Endothelial cell of umbilical vein (primary cell): ENCODE data around the gene RFX2. TPM values are rescaled to one million over a fixed set of nuclear protein-coding genes. Genes with fewer than 3 reads are reported as not detected.

ENCODE experiments used
- BruUV-seq: library from RNA; stranded (reverse); fragments of 400-500 nt; replicated peaks from 2 replicates; lab custom pipeline; 2021; lab: Mats Ljungman, UMichigan
- CTCF ChIA-PET: fragments of 300-600, 350-600 bp; sonication (Branson Sonifier 250); formaldehyde crosslinking; loops from one replicate; lab custom pipeline; 2021; ENCODE audit warnings: antibody characterized with exemption, inconsistent platforms; lab: Charles Lee
- POLR2A ChIA-PET: fragments of 300-600, 350-600 bp; sonication (Branson Sonifier 250); formaldehyde crosslinking; loops from one replicate; lab custom pipeline; 2021; ENCODE audit warnings: antibody characterized with exemption, inconsistent platforms; lab: Charles Lee
- DNase-seq: peaks from one replicate; pipeline ENCODE4 v3.0.0-alpha.2; 2011; ENCODE audit warnings: low read depth, low spot score
- FAIRE-seq: peaks from 2 replicates; lab custom pipeline; 2011; peaks lifted over from hg19 to GRCh38; lab: Jason Lieb, UNC
- H2AFZ ChIP-seq: 2 replicates; pipeline ENCODE4 v1.6.0; 2012; ENCODE audit warnings: low read depth, low read length, control low read depth, inconsistent platforms
- H3K27ac ChIP-seq: 2 replicates; pipeline ENCODE4 v1.5.1; 2011; ENCODE audit warnings: low read depth, mild to moderate bottlenecking, control low read depth, low read length, moderate library complexity; ENCODE audit not compliant: insufficient read depth
- H3K27me3 ChIP-seq, 2 experiments: 2 replicates each; pipeline versions ENCODE4 v1.6.0 to v1.6.1; 2011; ENCODE audit warnings: low read length in 2 of 2, mixed read lengths in 1 of 2; ENCODE audit not compliant: control insufficient read depth in 2 of 2, insufficient read depth in 2 of 2
- H3K36me3 ChIP-seq, 2 experiments: 2 replicates in 1 of 2; 3 replicates in 1 of 2; pipeline ENCODE4 v1.5.1; 2011; ENCODE audit warnings: low read length in 2 of 2, mild to moderate bottlenecking in 1 of 2, moderate library complexity in 1 of 2; ENCODE audit not compliant: control insufficient read depth in 2 of 2, insufficient read depth in 2 of 2; ENCODE audit errors: extremely low read depth in 1 of 2
- H3K4me1 ChIP-seq: 3 replicates; pipeline ENCODE4 v1.5.1; 2011; ENCODE audit warnings: mild to moderate bottlenecking, low read length; ENCODE audit not compliant: control insufficient read depth, insufficient read depth; ENCODE audit errors: extremely low read depth
- H3K4me2 ChIP-seq: 2 replicates; pipeline ENCODE4 v1.6.1; 2011; ENCODE audit warnings: low read length, control low read depth, mixed read lengths; ENCODE audit not compliant: insufficient read depth
- H3K4me3 ChIP-seq, 3 experiments: fragments of 200-600 bp in 1 of 3; sonication (generic), shearing (Covaris generic) in 1 of 3; replicated peaks in 1 of 3; 2 replicates each; pipeline ENCODE4 v1.5.1; 2011 to 2016; ENCODE audit warnings: control low read depth in 3 of 3, low read length in 3 of 3, mild to moderate bottlenecking in 2 of 3, inconsistent platforms in 1 of 3, low read depth in 1 of 3, moderate library complexity in 1 of 3; ENCODE audit not compliant: insufficient read depth in 1 of 3
- H3K79me2 ChIP-seq: 2 replicates; pipeline ENCODE4 v1.6.0; 2012; ENCODE audit warnings: low read length, inconsistent platforms; ENCODE audit not compliant: control insufficient read depth, insufficient read depth
- H3K9ac ChIP-seq: replicated peaks from 2 replicates; pipeline ENCODE3; 2011; ENCODE audit warnings: low read length, control low read depth; ENCODE audit not compliant: insufficient read depth; ENCODE audit errors: extremely low read depth
- H3K9me1 ChIP-seq: replicated peaks from 3 replicates; pipeline ENCODE4 v1.6.0; 2011; ENCODE audit warnings: mild to moderate bottlenecking, low read length; ENCODE audit not compliant: control insufficient read depth, insufficient read depth; ENCODE audit errors: extremely low read depth
- H3K9me3 ChIP-seq: replicated peaks from 2 replicates; pipeline ENCODE4 v1.5.1; 2012; ENCODE audit warnings: low read length, inconsistent platforms; ENCODE audit not compliant: control insufficient read depth, insufficient read depth
- H4K20me1 ChIP-seq: replicated peaks from 2 replicates; pipeline ENCODE3; 2011; ENCODE audit warnings: mild to moderate bottlenecking, low read length; ENCODE audit not compliant: control insufficient read depth, insufficient read depth; ENCODE audit errors: extremely low read depth
- EZH2 ChIP-seq: IDR thresholded peaks from 2 replicates; pipeline ENCODE4 v1.6.1; 2012; ENCODE audit warnings: borderline replicate concordance, low read depth, mild to moderate bottlenecking, moderate library complexity, low read length, inconsistent platforms; ENCODE audit not compliant: severe bottlenecking
- FOS ChIP-seq: IDR thresholded peaks from 2 replicates; pipeline ENCODE4 v1.6.1; 2011; ENCODE audit warnings: mild to moderate bottlenecking, low read length, moderate library complexity, borderline replicate concordance; ENCODE audit not compliant: insufficient read depth
- GATA2 ChIP-seq: IDR thresholded peaks from 2 replicates; pipeline ENCODE4 v1.7.0; 2011; ENCODE audit warnings: low read depth, mild to moderate bottlenecking, moderate library complexity, mixed read lengths, low read length; ENCODE audit not compliant: insufficient read length, insufficient read depth
- JUN ChIP-seq: IDR thresholded peaks from 2 replicates; pipeline ENCODE4 v1.6.1; 2011; ENCODE audit warnings: borderline replicate concordance, low read depth; ENCODE audit not compliant: insufficient read length, insufficient read depth
- MYC ChIP-seq: IDR thresholded peaks from one replicate; pipeline ENCODE4 v1.6.1; 2011; ENCODE audit warnings: mild to moderate bottlenecking, low read depth, low read length
- POLR2A ChIP-seq: IDR thresholded peaks from 2 replicates; pipeline ENCODE4 v1.6.1; 2012; ENCODE audit warnings: low read depth, mild to moderate bottlenecking, control low read depth, low read length
- POLR2AphosphoS5 ChIP-seq: IDR thresholded peaks from 2 replicates; pipeline ENCODE4 v1.6.1; 2012; ENCODE audit warnings: low read depth, mild to moderate bottlenecking, control low read depth, low read length, moderate library complexity; ENCODE audit not compliant: insufficient read depth
- dilution Hi-C: fragments of 300-500 bp; cut with MboI; formaldehyde crosslinking; loops from one replicate; pipeline ENCODE4 v1.15.0; 2019; ENCODE audit warnings: low sequenced_read_pairs; ENCODE audit not compliant: extremely low pct_ligation_motif_present
- intact Hi-C: fragments of 100-400 bp; cut with micrococcal nuclease; formaldehyde crosslinking; loops from one replicate; pipeline ENCODE4 v1.10.0; 2022
- polyA plus RNA-seq, 4 experiments: library from polyadenylated mRNA; depleted of rRNA in 3 of 4; stranded (reverse) in 3 of 4; unstranded in 1 of 4; fragments of >200 nt; gene quantifications; 2 replicates each; pipeline versions ENCODE4 v1.2.1 to v1.2.3, GENCODE V29; 2011 to 2012; ENCODE audit warnings: missing spikeins in 1 of 4
- total RNA-seq: library from RNA; stranded (reverse); gene quantifications from 2 replicates; pipeline ENCODE4 v1.2.3, GENCODE V29; 2021
- TF ChIP-seq, protein P1 (sequence below): IDR thresholded peaks from 2 replicates; pipeline ENCODE4 v1.6.1; 2011; ENCODE audit not compliant: insufficient read depth, insufficient read length
- TF ChIP-seq, protein P2 (sequence below), 2 donors: IDR thresholded peaks; 1 replicate in 1 of 2; 2 replicates in 1 of 2; pipeline ENCODE4 v1.5.1; 2011; ENCODE audit warnings: low read length in 2 of 2, mild to moderate bottlenecking in 2 of 2, moderate library complexity in 2 of 2, control low read depth in 1 of 2, inconsistent platforms in 1 of 2, low read depth in 1 of 2; ENCODE audit not compliant: insufficient read depth in 1 of 2; ENCODE audit errors: extremely low read depth in 1 of 2

RFX2 gene
- total and polyA plus RNA-seq, 2 donors (not counting 3 experiments of a cell fraction or from before 2014, with no cell fraction given): 16.1 to 19.0 TPM

DNA sequence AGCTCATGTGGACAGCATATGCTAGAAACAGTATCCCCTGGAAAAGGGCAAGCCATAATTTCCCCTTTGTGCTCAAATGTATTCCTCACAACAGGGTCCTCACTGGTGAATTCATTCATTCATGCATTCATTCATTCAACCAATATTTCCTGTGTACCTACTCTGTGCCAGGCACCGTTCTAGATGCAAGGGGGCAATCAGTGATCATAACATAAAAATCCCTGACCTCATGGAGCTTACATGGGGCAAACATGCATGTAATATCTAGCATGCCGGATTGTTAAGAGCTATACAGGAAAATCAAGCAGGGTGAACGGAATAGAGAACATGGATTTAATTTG is 134.9 kb downstream of the RFX2 start:
- no peak for FAIRE-seq
- intact Hi-C loops (loop anchor here (5.0 kb wide), 1 partner anchor 127 kb away; no protein-coding TSS in a partner anchor), dilution Hi-C loops (no loop called here)
- peaks cover 17% of the 10 kb centered on the region for H3K4me1 ChIP-seq
- no peak overlapping the region for H3K9ac ChIP-seq
- peaks cover 82% of the 10 kb centered on the region for H3K79me2 ChIP-seq
- TF ChIP-seq GATA2: no peak
- TF ChIP-seq EZH2: no peak
- no peak for TF ChIP-seq MYC
- TF ChIP-seq, protein P1, sequence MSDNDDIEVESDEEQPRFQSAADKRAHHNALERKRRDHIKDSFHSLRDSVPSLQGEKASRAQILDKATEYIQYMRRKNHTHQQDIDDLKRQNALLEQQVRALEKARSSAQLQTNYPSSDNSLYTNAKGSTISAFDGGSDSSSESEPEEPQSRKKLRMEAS: no peak
- TF ChIP-seq, protein P2, sequence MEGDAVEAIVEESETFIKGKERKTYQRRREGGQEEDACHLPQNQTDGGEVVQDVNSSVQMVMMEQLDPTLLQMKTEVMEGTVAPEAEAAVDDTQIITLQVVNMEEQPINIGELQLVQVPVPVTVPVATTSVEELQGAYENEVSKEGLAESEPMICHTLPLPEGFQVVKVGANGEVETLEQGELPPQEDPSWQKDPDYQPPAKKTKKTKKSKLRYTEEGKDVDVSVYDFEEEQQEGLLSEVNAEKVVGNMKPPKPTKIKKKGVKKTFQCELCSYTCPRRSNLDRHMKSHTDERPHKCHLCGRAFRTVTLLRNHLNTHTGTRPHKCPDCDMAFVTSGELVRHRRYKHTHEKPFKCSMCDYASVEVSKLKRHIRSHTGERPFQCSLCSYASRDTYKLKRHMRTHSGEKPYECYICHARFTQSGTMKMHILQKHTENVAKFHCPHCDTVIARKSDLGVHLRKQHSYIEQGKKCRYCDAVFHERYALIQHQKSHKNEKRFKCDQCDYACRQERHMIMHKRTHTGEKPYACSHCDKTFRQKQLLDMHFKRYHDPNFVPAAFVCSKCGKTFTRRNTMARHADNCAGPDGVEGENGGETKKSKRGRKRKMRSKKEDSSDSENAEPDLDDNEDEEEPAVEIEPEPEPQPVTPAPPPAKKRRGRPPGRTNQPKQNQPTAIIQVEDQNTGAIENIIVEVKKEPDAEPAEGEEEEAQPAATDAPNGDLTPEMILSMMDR (IDR thresholded peaks at IDR 0.05; ENCODE audit: extremely low read depth in 1 of 2, insufficient read depth in 1 of 2, low read depth in 1 of 2, low read length in 2 of 2): no peak
- TF ChIP-seq JUN: no peak
- no peak for TF ChIP-seq POLR2AphosphoS5
- TF ChIP-seq POLR2A: no peak
- TF ChIP-seq FOS: no peak
- ChIA-PET CTCF (interaction anchor here (0.6 to 1.0 kb wide), 2 partner anchors 47 to 96 kb away, joined by 3 read pairs; no protein-coding TSS in a partner anchor), POLR2A (no interaction called here)
- H3K4me3 ChIP-seq: no peak overlapping the region
- no TSS peak for BruUV-seq
- no peak overlapping the region for H3K27ac ChIP-seq
- no peaks in the 10 kb centered on the region for H3K9me3 ChIP-seq
- no peaks in the 10 kb centered on the region for H3K36me3 ChIP-seq
- H3K4me2 ChIP-seq: no peak overlapping the region
- no peaks in the 10 kb centered on the region for H3K9me1 ChIP-seq
- H2AFZ ChIP-seq: no peak overlapping the region
- H4K20me1 ChIP-seq: peaks cover 3% of the 10 kb centered on the region
- no peaks in the 10 kb centered on the region for H3K27me3 ChIP-seq
- no peak for DNase-seq
